ENCODE results near the gene MTG1.
"Not testable (repeated sequence)": the region's sequence is repeated elsewhere in the genome, so short reads cannot be mapped to it uniquely, and the experiment has no call there.

MTG1 gene

GRCh38 chr10:133379152-133379800 lies 14.7 kb upstream of the MTG1 start, which contains the start of gene PAOX:
Gene PAOX (plus strand): TSS chr10:133379262. CDS start chr10:133379317, 55 bp downstream.
- no peak for DNase-seq (ENCODE audit: low spot score)
- TF ChIP-seq, protein P1, sequence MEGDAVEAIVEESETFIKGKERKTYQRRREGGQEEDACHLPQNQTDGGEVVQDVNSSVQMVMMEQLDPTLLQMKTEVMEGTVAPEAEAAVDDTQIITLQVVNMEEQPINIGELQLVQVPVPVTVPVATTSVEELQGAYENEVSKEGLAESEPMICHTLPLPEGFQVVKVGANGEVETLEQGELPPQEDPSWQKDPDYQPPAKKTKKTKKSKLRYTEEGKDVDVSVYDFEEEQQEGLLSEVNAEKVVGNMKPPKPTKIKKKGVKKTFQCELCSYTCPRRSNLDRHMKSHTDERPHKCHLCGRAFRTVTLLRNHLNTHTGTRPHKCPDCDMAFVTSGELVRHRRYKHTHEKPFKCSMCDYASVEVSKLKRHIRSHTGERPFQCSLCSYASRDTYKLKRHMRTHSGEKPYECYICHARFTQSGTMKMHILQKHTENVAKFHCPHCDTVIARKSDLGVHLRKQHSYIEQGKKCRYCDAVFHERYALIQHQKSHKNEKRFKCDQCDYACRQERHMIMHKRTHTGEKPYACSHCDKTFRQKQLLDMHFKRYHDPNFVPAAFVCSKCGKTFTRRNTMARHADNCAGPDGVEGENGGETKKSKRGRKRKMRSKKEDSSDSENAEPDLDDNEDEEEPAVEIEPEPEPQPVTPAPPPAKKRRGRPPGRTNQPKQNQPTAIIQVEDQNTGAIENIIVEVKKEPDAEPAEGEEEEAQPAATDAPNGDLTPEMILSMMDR (IDR thresholded peaks at IDR 0.05) = no peak
- Histone ChIP-seq H3K27ac (peak within 1 kb of the TSS; percentile 64 to 95), H3K4me3 (peak within 1 kb of the TSS; percentile 99)

- Histone ChIP-seq H3K27ac (peak overlapping the region in 1 of 2 donors; percentile 95), H3K4me3 (peak overlapping the region; percentile 99)
- no peak for DNase-seq (ENCODE audit: low spot score)
- TF ChIP-seq, protein P1 (IDR thresholded peaks at IDR 0.05) = no peak
These were observed 13.9 kb upstream of the MTG1 start for GRCh38 chr10:133379801-133380666.

DNA sequence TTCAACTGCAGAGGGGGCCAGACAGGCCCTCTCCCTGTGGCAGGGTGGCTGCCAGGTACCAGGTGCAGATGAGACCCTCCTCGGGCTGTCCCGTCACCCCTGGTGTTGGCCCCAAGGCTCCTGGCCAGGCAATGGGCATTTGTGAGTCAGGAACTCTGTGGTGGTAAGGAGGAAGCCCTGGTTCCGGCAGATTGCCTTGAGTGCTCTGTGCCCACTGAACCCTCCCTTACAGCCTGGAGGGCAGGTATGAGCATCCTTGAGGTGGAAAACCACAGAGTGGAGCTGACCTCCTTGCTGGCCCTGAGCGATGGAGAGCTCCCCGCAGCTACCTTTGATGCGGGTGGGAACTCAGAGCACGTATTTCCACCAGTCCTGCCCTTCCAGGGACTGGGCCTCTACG lies 12.9 kb upstream of the MTG1 start:
- TF ChIP-seq, protein P1 (IDR thresholded peaks at IDR 0.05) = no peak
- Histone ChIP-seq H3K27ac (no peak overlapping the region), H3K4me3 (no peak overlapping the region)
- no peak for DNase-seq (ENCODE audit: low spot score)

- Histone ChIP-seq H3K4me3 (no peak overlapping the region), H3K27ac (no peak overlapping the region)
- TF ChIP-seq, protein P1 (IDR thresholded peaks at IDR 0.05) = no peak
- DNase-seq (ENCODE audit: low spot score) = no peak
These were observed 10.4 kb upstream of the MTG1 start for GRCh38 chr10:133383551-133383950.

- no peak overlapping the region for H3K4me3 ChIP-seq
- TF ChIP-seq, protein P1 (IDR thresholded peaks at IDR 0.05) = no peak
- DNase-seq (ENCODE audit: low spot score) = no peak
- no peak overlapping the region for H3K27ac ChIP-seq
These were observed 9.9 kb upstream of the MTG1 start for GRCh38 chr10:133384071-133384470.

DNA sequence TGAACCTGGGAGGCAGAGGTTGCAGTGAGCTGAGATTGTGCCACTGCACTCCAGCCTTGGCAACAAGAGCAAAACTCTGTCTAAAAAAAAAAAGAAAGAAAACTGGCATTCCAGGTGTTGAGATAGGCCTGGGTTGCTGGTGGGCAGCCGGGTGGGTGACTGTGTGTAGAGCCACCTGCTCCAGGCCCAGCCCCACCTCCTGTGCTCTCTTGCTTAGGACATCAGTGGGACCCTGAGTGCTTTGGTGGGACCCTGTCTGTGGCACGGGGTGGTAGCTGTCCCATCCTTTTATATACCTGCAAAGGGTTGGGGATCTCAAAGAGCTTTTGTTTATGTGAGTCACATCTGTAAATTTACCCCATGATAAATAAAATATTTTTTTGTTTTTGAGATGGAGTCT lies 8.7 kb upstream of the MTG1 start:
- TF ChIP-seq, protein P1 (IDR thresholded peaks at IDR 0.05) = no peak
- H3K4me3 ChIP-seq = no peak overlapping the region
- peak; percentile 55 for DNase-seq (ENCODE audit: low spot score)
- no peak overlapping the region for H3K27ac ChIP-seq

DNA sequence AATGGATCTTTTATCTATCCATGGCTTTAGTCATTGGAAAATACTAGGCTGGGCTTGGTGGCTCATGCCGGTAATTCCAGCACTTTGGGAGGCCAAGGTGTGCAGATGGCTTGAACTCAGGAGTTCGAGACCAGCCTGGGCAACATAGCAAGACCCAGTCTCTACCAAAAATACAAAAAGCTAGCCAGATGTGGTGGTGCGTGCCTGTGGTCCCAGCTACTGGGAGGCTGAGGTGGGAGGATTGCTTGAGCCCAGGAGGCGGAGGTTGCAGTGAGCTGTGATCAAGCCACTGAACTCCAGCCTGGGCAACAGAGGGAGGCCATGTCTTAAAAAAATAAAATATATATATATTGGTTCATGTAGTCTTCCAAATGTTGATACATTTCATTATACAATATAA lies 7.0 kb upstream of the MTG1 start:
- H3K4me3 ChIP-seq; DNase-seq (ENCODE audit: low spot score); H3K27ac ChIP-seq: not testable (repeated sequence)
